ENCODE results near the gene HLA-DRB1.
"Not testable (repeated sequence)": the region's sequence is repeated elsewhere in the genome, so short reads cannot be mapped to it uniquely, and the experiment has no call there.

DNA sequence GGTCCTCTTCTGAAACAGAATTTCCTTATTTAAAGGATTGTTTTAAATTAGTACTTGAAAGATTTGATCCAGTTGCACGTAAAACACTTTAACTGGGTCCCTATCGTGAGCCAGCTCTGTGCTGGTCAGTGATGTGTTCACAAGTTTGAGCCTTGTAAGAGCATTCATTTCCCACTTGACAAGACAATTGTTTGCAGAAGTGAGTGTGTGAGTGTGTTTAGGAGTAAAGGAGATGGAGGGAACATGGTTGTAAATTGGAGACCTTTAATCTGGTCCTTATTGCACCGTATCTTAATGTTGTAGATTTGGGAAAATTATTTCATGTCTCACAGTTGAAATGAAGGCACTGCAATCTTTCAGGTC, 59.2 kb downstream of the HLA-DRB1 start:
- TF ChIP-seq, protein P1, sequence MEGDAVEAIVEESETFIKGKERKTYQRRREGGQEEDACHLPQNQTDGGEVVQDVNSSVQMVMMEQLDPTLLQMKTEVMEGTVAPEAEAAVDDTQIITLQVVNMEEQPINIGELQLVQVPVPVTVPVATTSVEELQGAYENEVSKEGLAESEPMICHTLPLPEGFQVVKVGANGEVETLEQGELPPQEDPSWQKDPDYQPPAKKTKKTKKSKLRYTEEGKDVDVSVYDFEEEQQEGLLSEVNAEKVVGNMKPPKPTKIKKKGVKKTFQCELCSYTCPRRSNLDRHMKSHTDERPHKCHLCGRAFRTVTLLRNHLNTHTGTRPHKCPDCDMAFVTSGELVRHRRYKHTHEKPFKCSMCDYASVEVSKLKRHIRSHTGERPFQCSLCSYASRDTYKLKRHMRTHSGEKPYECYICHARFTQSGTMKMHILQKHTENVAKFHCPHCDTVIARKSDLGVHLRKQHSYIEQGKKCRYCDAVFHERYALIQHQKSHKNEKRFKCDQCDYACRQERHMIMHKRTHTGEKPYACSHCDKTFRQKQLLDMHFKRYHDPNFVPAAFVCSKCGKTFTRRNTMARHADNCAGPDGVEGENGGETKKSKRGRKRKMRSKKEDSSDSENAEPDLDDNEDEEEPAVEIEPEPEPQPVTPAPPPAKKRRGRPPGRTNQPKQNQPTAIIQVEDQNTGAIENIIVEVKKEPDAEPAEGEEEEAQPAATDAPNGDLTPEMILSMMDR (IDR thresholded peaks at IDR 0.05) = not testable (repeated sequence)
- TF ChIP-seq POLR2A, POLR2AphosphoS5 (IDR thresholded peaks at IDR 0.05): not testable (repeated sequence)
